PC-9 (cell line): ENCODE results near the gene SMARCC2.

Experiments
- CTCF ChIP-seq: fragments of 200-600 bp; sonication (generic); conservative IDR thresholded peaks from 2 replicates; pipeline ENCODE4 v1.6.1; 2017; ENCODE audit warnings: mixed run types, antibody characterized with exemption, mild to moderate bottlenecking, moderate library complexity
- EZH2 ChIP-seq: fragments of 200-600 bp; sonication (generic); IDR thresholded peaks from 2 replicates; pipeline ENCODE4 v1.8.0; 2017; ENCODE audit warnings: antibody characterized with exemption, low read depth

- TF ChIP-seq CTCF = no peak
- no peak for TF ChIP-seq EZH2
Observed at GRCh38 chr12:56126732-56127239, 62.5 kb downstream of the SMARCC2 start.
